Hematopoietic multipotent progenitor cell (in vitro differentiated cells): ENCODE data around the gene SLC25A43. TPM values are rescaled to one million over a fixed set of nuclear protein-coding genes. Genes with fewer than 3 reads are reported as not detected.
"Not testable (repeated sequence)": the region's sequence is repeated elsewhere in the genome, so short reads cannot be mapped to it uniquely, and the experiment has no call there.

ENCODE experiments used
- DNase-seq, 3 donors: peaks; one replicate each; pipeline ENCODE4 v3.0.0-alpha.2; 2011 to 2015; ENCODE audit warnings: low read depth in 2 of 3, low spot score in 2 of 3
- total RNA-seq: library from RNA; depleted of rRNA; stranded (reverse); fragments of >200 nt; gene quantifications from one replicate; pipeline ENCODE4 v1.2.3, GENCODE V29; 2012

SLC25A43 gene
- total RNA-seq, 1 donor: 8.3 TPM

- DNase-seq: no peak
Measured at GRCh38 chrX:119406776-119407175, 7.6 kb downstream of the SLC25A43 start.

- DNase-seq: no peak
Measured at GRCh38 chrX:119407681-119408080, 8.5 kb downstream of the SLC25A43 start.

- no peak for DNase-seq
Measured at GRCh38 chrX:119410027-119410819, 11.1 kb downstream of the SLC25A43 start.

- DNase-seq: no peak
Measured at GRCh38 chrX:119410854-119411253, 11.7 kb downstream of the SLC25A43 start.

GRCh38 chrX:119411959-119412358 is 12.8 kb downstream of the SLC25A43 start:
- no peak for DNase-seq

GRCh38 chrX:119417376-119417775 is 18.2 kb downstream of the SLC25A43 start:
- DNase-seq: no peak

GRCh38 chrX:119417842-119418241 is 18.7 kb downstream of the SLC25A43 start:
- peak in 2 of 3 donors; percentile 26 to 54 for DNase-seq

GRCh38 chrX:119419146-119419545 is 20.0 kb downstream of the SLC25A43 start:
- no peak for DNase-seq

GRCh38 chrX:119419898-119420297 is 20.8 kb downstream of the SLC25A43 start:
- DNase-seq: no peak

GRCh38 chrX:119421016-119421705 is 22.0 kb downstream of the SLC25A43 start:
- DNase-seq: no peak

GRCh38 chrX:119423631-119424030 is 24.5 kb downstream of the SLC25A43 start:
- DNase-seq: no peak

- no peak for DNase-seq
Measured at GRCh38 chrX:119424999-119425398, 25.9 kb downstream of the SLC25A43 start.

- DNase-seq: peak in 2 of 3 donors; percentile 65 to 85
Measured at GRCh38 chrX:119427024-119427794, 28.1 kb downstream of the SLC25A43 start.

GRCh38 chrX:119427795-119428185 is 28.7 kb downstream of the SLC25A43 start:
- DNase-seq: no peak

GRCh38 chrX:119429471-119429870 is 30.3 kb downstream of the SLC25A43 start:
- no peak for DNase-seq

- DNase-seq: not testable (repeated sequence)
Measured at GRCh38 chrX:119441295-119441694, 42.2 kb downstream of the SLC25A43 start.

- DNase-seq: peak in 1 of 3 donors; percentile 0
Measured at GRCh38 chrX:119442286-119442685, 43.1 kb downstream of the SLC25A43 start.

GRCh38 chrX:119453202-119453601 is 54.1 kb downstream of the SLC25A43 start:
- DNase-seq: no peak

GRCh38 chrX:119455264-119455663 is 56.1 kb downstream of the SLC25A43 start:
- no peak for DNase-seq

GRCh38 chrX:119459181-119459580 is 60.0 kb downstream of the SLC25A43 start:
- DNase-seq: no peak

GRCh38 chrX:119465555-119465954 is 66.4 kb downstream of the SLC25A43 start:
- no peak for DNase-seq
